GDM1 (cell line): ENCODE measurements around the gene POU2AF1.

Source experiments
- DNase-seq: peaks from one replicate; lab custom pipeline; 2025; lab: John Stamatoyannopoulos, UW

The POU2AF1 gene

GRCh38 chr11:111386611-111387150 is 7.6 kb upstream of the POU2AF1 start:
- DNase-seq: no peak

- no peak for DNase-seq
These were observed 5.4 kb upstream of the POU2AF1 start for GRCh38 chr11:111384494-111384893.

- no peak for DNase-seq
These were observed 3.4 kb upstream of the POU2AF1 start for GRCh38 chr11:111382451-111382850.

GRCh38 chr11:111379602-111380136 is 594 bp upstream of the POU2AF1 start:
- DNase-seq: no peak

- no peak for DNase-seq
These were observed 752 bp downstream of the POU2AF1 start for GRCh38 chr11:111378185-111378860.

GRCh38 chr11:111376181-111376871 is 2.7 kb downstream of the POU2AF1 start:
- DNase-seq: no peak

- no peak for DNase-seq
These were observed 5.5 kb downstream of the POU2AF1 start for GRCh38 chr11:111373590-111373989.

GRCh38 chr11:111372538-111372937 is 6.5 kb downstream of the POU2AF1 start:
- no peak for DNase-seq

- DNase-seq: no peak
These were observed 8.0 kb downstream of the POU2AF1 start for GRCh38 chr11:111370902-111371578.

- DNase-seq: no peak
These were observed 8.7 kb downstream of the POU2AF1 start for GRCh38 chr11:111370270-111370901.

- no peak for DNase-seq
These were observed 10.9 kb downstream of the POU2AF1 start for GRCh38 chr11:111368285-111368560.

GRCh38 chr11:111367411-111368284 is 11.4 kb downstream of the POU2AF1 start:
- no peak for DNase-seq

- DNase-seq: no peak
These were observed 12.3 kb downstream of the POU2AF1 start for GRCh38 chr11:111366560-111367410.

GRCh38 chr11:111365722-111366559 is 13.1 kb downstream of the POU2AF1 start:
- DNase-seq: no peak

- DNase-seq: no peak
These were observed 14.6 kb downstream of the POU2AF1 start for GRCh38 chr11:111364503-111364902.

GRCh38 chr11:111363985-111364384 is 15.1 kb downstream of the POU2AF1 start:
- no peak for DNase-seq

- DNase-seq: no peak
These were observed 16.1 kb downstream of the POU2AF1 start for GRCh38 chr11:111362887-111363411.

GRCh38 chr11:111361874-111362273 is 17.2 kb downstream of the POU2AF1 start:
- no peak for DNase-seq
